ENCODE data around the gene RAB40B.

The RAB40B gene

GRCh38 chr17:82609655-82610054 is 88.8 kb downstream of the RAB40B start:
- TF ChIP-seq CREB5 (CRISPR knock-in tag; IDR thresholded peaks at IDR 0.05; ENCODE audit: low read depth): no peak
- no peak for TF ChIP-seq ZFP30 (CRISPR knock-in tag; IDR thresholded peaks at IDR 0.05)
- no peak for TF ChIP-seq TCF4 (CRISPR knock-in tag; IDR thresholded peaks at IDR 0.05; ENCODE audit: borderline replicate concordance)
- TF ChIP-seq GLIS3 (CRISPR knock-in tag; IDR thresholded peaks at IDR 0.05): no peak
- no peak for TF ChIP-seq CSRNP3 (CRISPR knock-in tag; IDR thresholded peaks at IDR 0.05)
- TF ChIP-seq SNAI2 (CRISPR knock-in tag; IDR thresholded peaks at IDR 0.05): no peak
- no peak for TF ChIP-seq RARB (CRISPR knock-in tag; IDR thresholded peaks at IDR 0.05)
- no peak for TF ChIP-seq ZNF8 (CRISPR knock-in tag; IDR thresholded peaks at IDR 0.05)
- no peak for TF ChIP-seq ISL1 (CRISPR knock-in tag; IDR thresholded peaks at IDR 0.05)
- TF ChIP-seq BACH2 (CRISPR knock-in tag; IDR thresholded peaks at IDR 0.05; ENCODE audit: borderline replicate concordance): no peak
- no peak for TF ChIP-seq ESRRG (CRISPR knock-in tag; IDR thresholded peaks at IDR 0.05)
- TF ChIP-seq PATZ1 (CRISPR knock-in tag; IDR thresholded peaks at IDR 0.05; ENCODE audit: borderline replicate concordance): no peak
- TF ChIP-seq ARNTL (CRISPR knock-in tag; IDR thresholded peaks at IDR 0.05; ENCODE audit: borderline replicate concordance, low read depth): no peak
- no peak for TF ChIP-seq TSHZ2 (CRISPR knock-in tag; IDR thresholded peaks at IDR 0.05)
- no peak for TF ChIP-seq CSDC2 (CRISPR knock-in tag; IDR thresholded peaks at IDR 0.05)
- no peak for TF ChIP-seq ZC3H10 (CRISPR knock-in tag; IDR thresholded peaks at IDR 0.05)
- TF ChIP-seq POU6F1 (CRISPR knock-in tag; IDR thresholded peaks at IDR 0.05; ENCODE audit: borderline replicate concordance, low read depth): no peak
- TF ChIP-seq ZNF565 (CRISPR knock-in tag; conservative IDR thresholded peaks at IDR 0.05; ENCODE audit: low read depth): no peak
- no peak for TF ChIP-seq PPARA (CRISPR knock-in tag; IDR thresholded peaks at IDR 0.05; ENCODE audit: borderline replicate concordance)
- TF ChIP-seq TOX (CRISPR knock-in tag; IDR thresholded peaks at IDR 0.05; ENCODE audit: borderline replicate concordance): no peak
- no peak for ATAC-seq

- TF ChIP-seq ZFP30 (CRISPR knock-in tag; IDR thresholded peaks at IDR 0.05) (no peak), ZC3H10 (CRISPR knock-in tag; IDR thresholded peaks at IDR 0.05) (no peak), TCF4 (CRISPR knock-in tag; IDR thresholded peaks at IDR 0.05; ENCODE audit: borderline replicate concordance) (no peak), TSHZ2 (CRISPR knock-in tag; IDR thresholded peaks at IDR 0.05) (no peak), GLIS3 (CRISPR knock-in tag; IDR thresholded peaks at IDR 0.05) (no peak), SNAI2 (CRISPR knock-in tag; IDR thresholded peaks at IDR 0.05) (no peak), CSDC2 (CRISPR knock-in tag; IDR thresholded peaks at IDR 0.05) (no peak), ESRRG (CRISPR knock-in tag; IDR thresholded peaks at IDR 0.05) (no peak), CSRNP3 (CRISPR knock-in tag; IDR thresholded peaks at IDR 0.05) (no peak), ZNF8 (CRISPR knock-in tag; IDR thresholded peaks at IDR 0.05) (no peak)
- no peak for ATAC-seq
These were observed 89.7 kb downstream of the RAB40B start for GRCh38 chr17:82608816-82609215.

All from SK-N-SH treated with all-trans-retinoic acid at 6 μM for 48 hours (cell line).